ENCODE results near the gene MOSMO.

- TF ChIP-seq CTCF (IDR thresholded peaks at IDR 0.05 in 8 of 11, conservative IDR thresholded peaks at IDR 0.05 in 3 of 11) (no peak), POLR2AphosphoS5 (IDR thresholded peaks at IDR 0.05) (no peak)
Measured at GRCh38 chr16:22078656-22079055, 70.7 kb downstream of the MOSMO start.
